ENCODE results near the gene EPB41L4B.

EPB41L4B gene

GRCh38 chr9:109172935-109173334 lies 147.9 kb downstream of the EPB41L4B start:
- TF ChIP-seq CTCF (IDR thresholded peaks at IDR 0.05; ENCODE audit: low read depth, low read length): no peak
- Histone ChIP-seq H3K27me3 (peaks cover 2% of the 10 kb centered on the region; the same call in 1 of the 2 replicates), H3K9me3 (no peaks in the 10 kb centered on the region), H3K36me3 (no peaks in the 10 kb centered on the region), H3K4me1 (no peaks in the 10 kb centered on the region), H3K4me3 (ENCODE audit: low read depth, low read length) (no peak overlapping the region)
- no peak for DNase-seq

- H3K9me3 ChIP-seq: no peaks in the 10 kb centered on the region
- TF ChIP-seq CTCF (IDR thresholded peaks at IDR 0.05; ENCODE audit: low read depth, low read length): no peak
- no peak for DNase-seq
- H3K4me3 ChIP-seq (ENCODE audit: low read depth, low read length): no peak overlapping the region
- no peaks in the 10 kb centered on the region for H3K36me3 ChIP-seq
- no peaks in the 10 kb centered on the region for H3K4me1 ChIP-seq
- peaks cover 12% of the 10 kb centered on the region for H3K27me3 ChIP-seq
Measured at GRCh38 chr9:109171926-109172325, 148.9 kb downstream of the EPB41L4B start.

GRCh38 chr9:109168170-109168569 lies 152.7 kb downstream of the EPB41L4B start:
- no peak overlapping the region for H3K4me3 ChIP-seq (ENCODE audit: low read depth, low read length)
- H3K4me1 ChIP-seq: no peaks in the 10 kb centered on the region
- no peaks in the 10 kb centered on the region for H3K9me3 ChIP-seq
- TF ChIP-seq CTCF (IDR thresholded peaks at IDR 0.05; ENCODE audit: low read depth, low read length): no peak
- H3K36me3 ChIP-seq: no peaks in the 10 kb centered on the region
- H3K27me3 ChIP-seq: peaks cover 22% of the 10 kb centered on the region
- DNase-seq: no peak

- TF ChIP-seq CTCF (IDR thresholded peaks at IDR 0.05; ENCODE audit: low read depth, low read length): no peak
- no peaks in the 10 kb centered on the region for H3K36me3 ChIP-seq
- DNase-seq: no peak
- H3K27me3 ChIP-seq: peaks cover 22% of the 10 kb centered on the region
- H3K4me3 ChIP-seq (ENCODE audit: low read depth, low read length): no peak overlapping the region
- no peaks in the 10 kb centered on the region for H3K9me3 ChIP-seq
- no peaks in the 10 kb centered on the region for H3K4me1 ChIP-seq
Measured at GRCh38 chr9:109167716-109168115, 153.1 kb downstream of the EPB41L4B start.

GRCh38 chr9:109166771-109167601 lies 153.9 kb downstream of the EPB41L4B start, which contains the start of gene FRRS1L:
FRRS1L (minus strand) TSS chr9:109167249; CDS start chr9:109167138, 111 bp downstream.
- Histone ChIP-seq H3K9me3 (no peaks in the 10 kb centered on the region), H3K4me1 (no peaks in the 10 kb centered on the region), H3K4me3 (ENCODE audit: low read depth, low read length) (no peak within 1 kb of the TSS), H3K27me3 (peaks cover 22% of the 10 kb centered on the region), H3K36me3 (no peaks in the 10 kb centered on the region)
- no peak for DNase-seq
- no peak for TF ChIP-seq CTCF (IDR thresholded peaks at IDR 0.05; ENCODE audit: low read depth, low read length)

GRCh38 chr9:109166171-109166770 lies 154.6 kb downstream of the EPB41L4B start:
- no peaks in the 10 kb centered on the region for H3K4me1 ChIP-seq
- DNase-seq: no peak
- H3K4me3 ChIP-seq (ENCODE audit: low read depth, low read length): no peak overlapping the region
- no peaks in the 10 kb centered on the region for H3K9me3 ChIP-seq
- H3K27me3 ChIP-seq: peaks cover 22% of the 10 kb centered on the region
- H3K36me3 ChIP-seq: no peaks in the 10 kb centered on the region
- TF ChIP-seq CTCF (IDR thresholded peaks at IDR 0.05; ENCODE audit: low read depth, low read length): no peak
